ENCODE results near the gene MYBPC2.
A peak's percentile ranks its signal among the peaks of the same experiment; 100 is the strongest.

Gene MYBPC2

GRCh38 chr19:50465000-50465399 is 32.3 kb downstream of the MYBPC2 start:
- POLR2A ChIA-PET: interaction anchor here (1.1 to 1.7 kb wide), 3 partner anchors 9 to 96 kb away, joined by 3 to 5 read pairs (median 5); partner anchors contain the start of gene POLD1
- Histone ChIP-seq H3K4me1 (ENCODE audit: control insufficient read depth, insufficient read depth, low read length) (no peaks in the 10 kb centered on the region), H3K27ac (ENCODE audit: extremely low read depth, low read depth, low read length) (no peak overlapping the region), H3K4me3 (ENCODE audit: low read depth, low read length) (no peak overlapping the region), H3K36me3 (ENCODE audit: control insufficient read depth in 2 of 2, insufficient read depth in 1 of 2, low read length in 2 of 2) (no peaks in the 10 kb centered on the region), H3K9me3 (ENCODE audit: control insufficient read depth, insufficient read depth, low read depth, low read length) (no peaks in the 10 kb centered on the region)
- CTCF ChIA-PET: interaction anchor here (0.6 to 2.8 kb wide), 5 partner anchors 13 to 345 kb away, joined by 3 to 11 read pairs (median 3); no protein-coding TSS in a partner anchor
- TF ChIP-seq ZNF239 (tag by site-specific recombination; IDR thresholded peaks at IDR 0.05) (no peak), ZNF623 (tag by site-specific recombination; IDR thresholded peaks at IDR 0.05) (peak; percentile 77)

GRCh38 chr19:50465986-50466705 is 33.5 kb downstream of the MYBPC2 start:
- Histone ChIP-seq H3K9me3 (ENCODE audit: control insufficient read depth, insufficient read depth, low read depth, low read length) (no peaks in the 10 kb centered on the region), H3K4me1 (ENCODE audit: control insufficient read depth, insufficient read depth, low read length) (no peaks in the 10 kb centered on the region), H3K27ac (ENCODE audit: extremely low read depth, low read depth, low read length) (no peak overlapping the region), H3K4me3 (ENCODE audit: low read depth, low read length) (no peak overlapping the region), H3K36me3 (ENCODE audit: control insufficient read depth in 2 of 2, insufficient read depth in 1 of 2, low read length in 2 of 2) (no peaks in the 10 kb centered on the region)
- CTCF ChIA-PET: interaction anchor here (1.0 to 2.8 kb wide), 6 partner anchors 18 to 109 kb away, joined by 3 to 11 read pairs (median 3); no protein-coding TSS in a partner anchor
- TF ChIP-seq CTCF (tag by site-specific recombination; IDR thresholded peaks at IDR 0.05) (0 out of 2 replicates have a peak, but pooled peaks have one; percentile 14), ZNF311 (tag by site-specific recombination; IDR thresholded peaks at IDR 0.05; ENCODE audit: borderline replicate concordance) (no peak), KLF1 (tag by site-specific recombination; IDR thresholded peaks at IDR 0.05) (peak; percentile 81)
- POLR2A ChIA-PET: interaction anchor here (0.6 to 1.7 kb wide), 5 partner anchors 11 to 137 kb away, joined by 3 to 5 read pairs (median 5); partner anchors contain the start of gene POLD1

- H3K9me3 ChIP-seq (ENCODE audit: control insufficient read depth, insufficient read depth, low read depth, low read length): no peaks in the 10 kb centered on the region
- no peaks in the 10 kb centered on the region for H3K4me1 ChIP-seq (ENCODE audit: control insufficient read depth, insufficient read depth, low read length)
- ChIA-PET POLR2A (no interaction called here), CTCF (interaction anchor here (1.0 to 2.8 kb wide), 4 partner anchors 96 to 109 kb away, joined by 3 to 11 read pairs (median 4); no protein-coding TSS in a partner anchor)
- H3K4me3 ChIP-seq (ENCODE audit: low read depth, low read length): no peak overlapping the region
- H3K36me3 ChIP-seq (ENCODE audit: control insufficient read depth in 2 of 2, insufficient read depth in 1 of 2, low read length in 2 of 2): no peaks in the 10 kb centered on the region
- TF ChIP-seq ZNF311 (tag by site-specific recombination; IDR thresholded peaks at IDR 0.05; ENCODE audit: borderline replicate concordance): no peak
- TF ChIP-seq ZNF596 (tag by site-specific recombination; IDR thresholded peaks at IDR 0.05): no peak
- no peak for TF ChIP-seq ZNF23 (tag by site-specific recombination; IDR thresholded peaks at IDR 0.05; ENCODE audit: borderline replicate concordance)
- no peak for TF ChIP-seq HOXA7 (CRISPR knock-in tag; IDR thresholded peaks at IDR 0.05; ENCODE audit: borderline replicate concordance)
- no peak for TF ChIP-seq KLF1 (tag by site-specific recombination; IDR thresholded peaks at IDR 0.05)
- no peak for TF ChIP-seq ZNF214 (tag by site-specific recombination; IDR thresholded peaks at IDR 0.05; ENCODE audit: borderline replicate concordance)
- TF ChIP-seq ZNF48 (tag by site-specific recombination; IDR thresholded peaks at IDR 0.05): no peak
- TF ChIP-seq ZNF266 (tag by site-specific recombination; IDR thresholded peaks at IDR 0.05; ENCODE audit: low read depth): no peak
- H3K27ac ChIP-seq (ENCODE audit: extremely low read depth, low read depth, low read length): no peak overlapping the region
Observed at GRCh38 chr19:50466706-50467039, 34.0 kb downstream of the MYBPC2 start.

GRCh38 chr19:50467566-50467965 is 34.9 kb downstream of the MYBPC2 start:
- Histone ChIP-seq H3K4me3 (ENCODE audit: low read depth, low read length) (no peak overlapping the region), H3K4me1 (ENCODE audit: control insufficient read depth, insufficient read depth, low read length) (no peaks in the 10 kb centered on the region), H3K27ac (ENCODE audit: extremely low read depth, low read depth, low read length) (no peak overlapping the region), H3K9me3 (ENCODE audit: control insufficient read depth, insufficient read depth, low read depth, low read length) (no peaks in the 10 kb centered on the region), H3K36me3 (ENCODE audit: control insufficient read depth in 2 of 2, insufficient read depth in 1 of 2, low read length in 2 of 2) (no peaks in the 10 kb centered on the region)
- ChIA-PET CTCF (interaction anchor here (1.3 kb wide), 1 partner anchor 110 kb away, joined by 5 read pairs; no protein-coding TSS in a partner anchor), POLR2A (no interaction called here)
- TF ChIP-seq ZFP41 (tag by site-specific recombination; IDR thresholded peaks at IDR 0.05; ENCODE audit: borderline replicate concordance): no peak
- no peak for TF ChIP-seq ZNF280D (tag by site-specific recombination; IDR thresholded peaks at IDR 0.05)
- TF ChIP-seq ZIC2 (tag by site-specific recombination; IDR thresholded peaks at IDR 0.05): no peak
- no peak for TF ChIP-seq ZNF391 (tag by site-specific recombination; IDR thresholded peaks at IDR 0.05; ENCODE audit: borderline replicate concordance, low read depth)
- TF ChIP-seq ZNF274 (IDR thresholded peaks at IDR 0.05; ENCODE audit: low read length): no peak
- TF ChIP-seq ZNF274 (tag by site-specific recombination; IDR thresholded peaks at IDR 0.05; ENCODE audit: borderline replicate concordance): no peak
- TF ChIP-seq ZNF658 (tag by site-specific recombination; IDR thresholded peaks at IDR 0.05): no peak
- TF ChIP-seq ZNF707 (tag by site-specific recombination; IDR thresholded peaks at IDR 0.05): no peak
- no peak for TF ChIP-seq ZFHX2 (tag by site-specific recombination; conservative IDR thresholded peaks at IDR 0.05)
- no peak for TF ChIP-seq ZBTB6 (tag by site-specific recombination; IDR thresholded peaks at IDR 0.05)
